Keratinocyte (primary cell): ENCODE measurements around the gene TCHP. TPM values are rescaled to one million over a fixed set of nuclear protein-coding genes. Genes with fewer than 3 reads are reported as not detected.
"Not testable (repeated sequence)": the region's sequence is repeated elsewhere in the genome, so short reads cannot be mapped to it uniquely, and the experiment has no call there.

Experiments used
- DNase-seq: peaks from one replicate; pipeline ENCODE4 v3.0.0-alpha.2; 2011; ENCODE audit warnings: low read depth, missing footprints, low spot score
- FAIRE-seq: peaks from 2 replicates; lab custom pipeline; 2011; peaks lifted over from hg19 to GRCh38; lab: Jason Lieb, UNC
- H2AFZ ChIP-seq: 2 replicates; pipeline ENCODE4 v1.6.0; 2012; ENCODE audit warnings: low read length, control low read depth, inconsistent platforms; ENCODE audit not compliant: control insufficient read depth
- H3K27ac ChIP-seq: 2 replicates; pipeline ENCODE4 v1.5.1; 2011; ENCODE audit warnings: low read length; ENCODE audit not compliant: control insufficient read depth, insufficient read depth
- H3K27me3 ChIP-seq: 3 replicates; pipeline ENCODE4 v1.6.0; 2011; ENCODE audit warnings: low read length; ENCODE audit not compliant: control insufficient read depth, insufficient read depth; ENCODE audit errors: extremely low read depth
- H3K36me3 ChIP-seq, 2 experiments: 2 replicates in 1 of 2; 3 replicates in 1 of 2; pipeline ENCODE4 v1.5.1; 2011; ENCODE audit warnings: low read length in 2 of 2, mild to moderate bottlenecking in 1 of 2; ENCODE audit not compliant: control insufficient read depth in 2 of 2, insufficient read depth in 2 of 2; ENCODE audit errors: extremely low read depth in 1 of 2
- H3K4me1 ChIP-seq: 3 replicates; pipeline ENCODE4 v1.5.1; 2011; ENCODE audit warnings: low read length; ENCODE audit not compliant: control insufficient read depth, insufficient read depth; ENCODE audit errors: extremely low read depth
- H3K4me2 ChIP-seq: 3 replicates; pipeline ENCODE4 v1.6.0; 2011; ENCODE audit warnings: low read depth, low read length; ENCODE audit not compliant: control insufficient read depth, insufficient read depth; ENCODE audit errors: extremely low read depth
- H3K4me3 ChIP-seq, 3 experiments: fragments of 200-600 bp in 1 of 3; sonication (generic) in 1 of 3; 2 replicates in 2 of 3; 3 replicates in 1 of 3; pipeline ENCODE4 v1.5.1; 2011 to 2016; ENCODE audit warnings: low read length in 3 of 3, mild to moderate bottlenecking in 3 of 3, control low read depth in 2 of 3, inconsistent platforms in 1 of 3, low read depth in 1 of 3, mixed read lengths in 1 of 3, mixed run types in 1 of 3, moderate library complexity in 1 of 3; ENCODE audit not compliant: control insufficient read depth in 2 of 3, insufficient read depth in 2 of 3; ENCODE audit errors: extremely low read depth in 1 of 3
- H3K79me2 ChIP-seq: 2 replicates; pipeline ENCODE4 v1.6.0; 2012; ENCODE audit warnings: low read length; ENCODE audit not compliant: control insufficient read depth, insufficient read depth
- H3K9ac ChIP-seq: 3 replicates; pipeline ENCODE4 v1.6.0; 2011; ENCODE audit warnings: low read length; ENCODE audit not compliant: control insufficient read depth, insufficient read depth; ENCODE audit errors: extremely low read depth
- H3K9me1 ChIP-seq: 3 replicates; pipeline ENCODE4 v1.6.0; 2011; ENCODE audit warnings: low read length; ENCODE audit not compliant: control insufficient read depth, insufficient read depth; ENCODE audit errors: extremely low read depth
- H3K9me3 ChIP-seq: 2 replicates; pipeline ENCODE4 v1.5.1; 2012; ENCODE audit warnings: low read depth, low read length; ENCODE audit not compliant: control insufficient read depth
- H4K20me1 ChIP-seq: 3 replicates; pipeline ENCODE4 v1.6.0; 2011; ENCODE audit warnings: low read length; ENCODE audit not compliant: control insufficient read depth, insufficient read depth; ENCODE audit errors: extremely low read depth
- EZH2 ChIP-seq: IDR thresholded peaks from one replicate; pipeline ENCODE4 v1.6.1; 2012; ENCODE audit warnings: inconsistent platforms, mild to moderate bottlenecking, low read length, moderate library complexity
- dilution Hi-C: fragments of 300-500 bp; cut with MboI; formaldehyde crosslinking; loops from one replicate; pipeline ENCODE4 v1.7.0; 2020; ENCODE audit warnings: low sequenced_read_pairs; ENCODE audit not compliant: extremely low pct_ligation_motif_present
- polyA plus RNA-seq, 5 experiments: library from polyadenylated mRNA; depleted of rRNA in 3 of 5; stranded (reverse) in 3 of 5; stranded (forward) in 1 of 5; unstranded in 1 of 5; fragments of >200 nt; gene quantifications; 1 replicate in 1 of 5; 2 replicates in 3 of 5; 3 replicates in 1 of 5; pipeline versions ENCODE4 v1.2.1 to v1.2.3, GENCODE V29; 2011 to 2012; ENCODE audit warnings: missing spikeins in 2 of 5, low read depth in 1 of 5, low replicate concordance in 1 of 5
- TF ChIP-seq, protein P1 (sequence below), 3 experiments: IDR thresholded peaks in 1 of 3; conservative IDR thresholded peaks in 1 of 3; optimal IDR thresholded peaks in 1 of 3; 2 replicates in 2 of 3; 3 replicates in 1 of 3; pipeline versions ENCODE3 to v1.5.1; 2011; ENCODE audit warnings: low read length in 3 of 3, mild to moderate bottlenecking in 3 of 3, moderate library complexity in 2 of 3, control low read depth in 1 of 3, inconsistent platforms in 1 of 3; ENCODE audit not compliant: insufficient read depth in 2 of 3; ENCODE audit errors: extremely low read depth in 1 of 3

Gene TCHP
- polyA plus RNA-seq, 1 donor (not counting 4 experiments of a cell fraction or from before 2014, with no cell fraction given) = 9.6 TPM

DNA sequence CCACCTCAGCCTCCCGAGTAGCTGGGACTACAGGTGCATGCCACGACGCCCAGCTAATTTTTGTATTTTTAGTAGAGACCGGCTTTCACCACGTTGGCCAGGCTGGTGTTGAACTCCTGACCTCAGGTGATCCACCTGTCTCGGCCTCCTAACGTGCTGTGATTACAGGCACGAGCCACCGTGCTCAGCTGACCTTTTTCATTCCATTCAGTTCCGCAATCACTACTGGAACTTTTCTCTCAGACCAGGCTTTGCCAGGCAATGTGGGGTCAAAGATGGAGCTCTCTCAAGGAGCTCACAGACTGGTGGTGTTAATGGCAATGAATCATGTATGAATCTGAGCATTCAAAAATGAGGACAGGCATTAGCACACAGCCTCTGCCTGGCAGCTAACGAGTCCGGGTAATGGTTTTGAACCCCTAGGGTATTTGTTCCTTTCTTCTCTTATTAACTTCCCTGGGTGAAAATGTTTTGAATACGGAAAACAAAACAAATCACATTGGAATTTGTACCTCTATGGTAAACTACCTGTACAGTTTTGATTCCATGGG, 9.4 kb upstream of the TCHP start:
- H3K36me3 ChIP-seq = no peaks in the 10 kb centered on the region
- no peak overlapping the region for H3K4me2 ChIP-seq
- no peak overlapping the region for H3K9ac ChIP-seq
- dilution Hi-C loops = no loop called here
- H3K79me2 ChIP-seq = no peaks in the 10 kb centered on the region
- no peak overlapping the region for H3K27ac ChIP-seq
- peaks cover 34% of the 10 kb centered on the region for H3K4me1 ChIP-seq
- H3K9me1 ChIP-seq = no peaks in the 10 kb centered on the region
- TF ChIP-seq, protein P1, sequence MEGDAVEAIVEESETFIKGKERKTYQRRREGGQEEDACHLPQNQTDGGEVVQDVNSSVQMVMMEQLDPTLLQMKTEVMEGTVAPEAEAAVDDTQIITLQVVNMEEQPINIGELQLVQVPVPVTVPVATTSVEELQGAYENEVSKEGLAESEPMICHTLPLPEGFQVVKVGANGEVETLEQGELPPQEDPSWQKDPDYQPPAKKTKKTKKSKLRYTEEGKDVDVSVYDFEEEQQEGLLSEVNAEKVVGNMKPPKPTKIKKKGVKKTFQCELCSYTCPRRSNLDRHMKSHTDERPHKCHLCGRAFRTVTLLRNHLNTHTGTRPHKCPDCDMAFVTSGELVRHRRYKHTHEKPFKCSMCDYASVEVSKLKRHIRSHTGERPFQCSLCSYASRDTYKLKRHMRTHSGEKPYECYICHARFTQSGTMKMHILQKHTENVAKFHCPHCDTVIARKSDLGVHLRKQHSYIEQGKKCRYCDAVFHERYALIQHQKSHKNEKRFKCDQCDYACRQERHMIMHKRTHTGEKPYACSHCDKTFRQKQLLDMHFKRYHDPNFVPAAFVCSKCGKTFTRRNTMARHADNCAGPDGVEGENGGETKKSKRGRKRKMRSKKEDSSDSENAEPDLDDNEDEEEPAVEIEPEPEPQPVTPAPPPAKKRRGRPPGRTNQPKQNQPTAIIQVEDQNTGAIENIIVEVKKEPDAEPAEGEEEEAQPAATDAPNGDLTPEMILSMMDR (optimal IDR thresholded peaks at IDR 0.05 in 1 of 3, IDR thresholded peaks at IDR 0.05 in 1 of 3, conservative IDR thresholded peaks at IDR 0.05 in 1 of 3; ENCODE audit: extremely low read depth in 1 of 3, insufficient read depth in 2 of 3, low read length in 3 of 3) = no peak
- TF ChIP-seq EZH2 = no peak
- no peak overlapping the region for H2AFZ ChIP-seq
- no peaks in the 10 kb centered on the region for H3K9me3 ChIP-seq
- H4K20me1 ChIP-seq = no peaks in the 10 kb centered on the region
- H3K4me3 ChIP-seq = no peak overlapping the region
- no peak for FAIRE-seq
- H3K27me3 ChIP-seq = no peaks in the 10 kb centered on the region
- no peak for DNase-seq

DNA sequence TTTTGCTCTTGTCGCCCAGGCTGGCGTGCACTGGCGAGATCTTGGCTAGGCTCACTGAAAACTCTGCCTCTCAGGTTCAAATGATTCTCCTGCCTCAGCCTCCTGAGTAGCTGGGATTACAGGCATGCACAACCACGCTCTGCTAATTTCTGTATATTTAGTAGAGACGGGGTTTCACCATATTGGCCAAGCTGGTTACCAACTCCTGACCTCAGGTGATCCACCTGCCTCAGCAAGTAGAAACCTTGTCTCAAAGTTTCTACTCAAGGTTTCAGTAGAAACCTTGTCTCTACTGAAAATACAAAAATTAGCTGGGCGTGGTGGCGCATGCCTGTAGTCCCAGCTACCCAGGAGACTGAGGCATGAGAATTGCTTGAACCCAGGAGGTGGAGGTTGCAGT, 8.3 kb upstream of the TCHP start:
- H3K36me3 ChIP-seq, H3K4me3 ChIP-seq, H3K4me2 ChIP-seq, DNase-seq, H3K9ac ChIP-seq, H2AFZ ChIP-seq, H3K27me3 ChIP-seq, dilution Hi-C loops, H4K20me1 ChIP-seq, H3K9me3 ChIP-seq, H3K9me1 ChIP-seq, H3K27ac ChIP-seq, H3K79me2 ChIP-seq, FAIRE-seq: not testable (repeated sequence)
- peaks cover 32% of the 10 kb centered on the region for H3K4me1 ChIP-seq

DNA sequence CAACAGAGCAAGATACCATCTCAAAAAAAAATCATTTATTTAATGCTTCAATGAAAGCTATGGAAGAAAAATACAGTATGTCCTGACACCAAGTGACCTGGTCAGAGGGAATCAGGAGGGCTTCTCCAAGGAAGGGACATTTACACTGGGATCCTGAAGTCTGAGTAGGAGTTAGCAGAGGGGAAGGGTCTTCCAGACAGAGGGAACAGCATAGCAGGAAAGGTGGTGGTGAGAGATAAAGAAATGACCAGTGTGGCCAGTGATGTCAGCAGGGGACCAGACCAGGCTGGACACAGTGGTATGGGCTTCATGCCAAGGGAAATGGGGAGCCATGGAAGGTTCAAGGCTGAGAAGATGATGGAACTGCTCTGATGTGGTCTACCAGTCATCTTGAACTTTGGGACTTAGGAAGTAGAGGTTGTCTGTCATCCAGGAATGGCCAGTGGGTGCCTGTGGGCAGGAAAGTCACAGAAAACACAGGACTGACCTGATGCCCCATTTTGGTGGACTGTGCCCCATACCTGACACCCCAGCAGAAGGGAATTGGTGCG, 7.8 kb upstream of the TCHP start:
- Histone ChIP-seq H3K27me3 (no peaks in the 10 kb centered on the region), H3K9ac (no peak overlapping the region), H3K27ac (no peak overlapping the region), H3K36me3 (no peaks in the 10 kb centered on the region), H3K9me1 (no peaks in the 10 kb centered on the region), H3K4me2 (no peak overlapping the region), H4K20me1 (no peaks in the 10 kb centered on the region), H3K9me3 (no peaks in the 10 kb centered on the region), H2AFZ (no peak overlapping the region), H3K4me3 (no peak overlapping the region), H3K4me1 (peaks cover 32% of the 10 kb centered on the region), H3K79me2 (no peaks in the 10 kb centered on the region)
- dilution Hi-C loops = no loop called here
- FAIRE-seq (no peak), DNase-seq (no peak)
- TF ChIP-seq, protein P1 (optimal IDR thresholded peaks at IDR 0.05 in 1 of 3, IDR thresholded peaks at IDR 0.05 in 1 of 3, conservative IDR thresholded peaks at IDR 0.05 in 1 of 3; ENCODE audit: extremely low read depth in 1 of 3, insufficient read depth in 2 of 3, low read length in 3 of 3) = no peak
- TF ChIP-seq EZH2 = no peak
